GM21529 (cell line): Measurements from ENCODE around the gene TPM4.
"Not testable (repeated sequence)": the region's sequence is repeated elsewhere in the genome, so short reads cannot be mapped to it uniquely, and the experiment has no call there.

Source experiments
- ATAC-seq: cut with Tn5 transposase; IDR thresholded peaks from one replicate; pipeline ENCODE4 v1.9.1; 2021; ENCODE audit not compliant: unreplicated experiment

TPM4 gene

GRCh38 chr19:16070366-16070990 lies 5.8 kb upstream of the TPM4 start:
- ATAC-seq: no peak

DNA sequence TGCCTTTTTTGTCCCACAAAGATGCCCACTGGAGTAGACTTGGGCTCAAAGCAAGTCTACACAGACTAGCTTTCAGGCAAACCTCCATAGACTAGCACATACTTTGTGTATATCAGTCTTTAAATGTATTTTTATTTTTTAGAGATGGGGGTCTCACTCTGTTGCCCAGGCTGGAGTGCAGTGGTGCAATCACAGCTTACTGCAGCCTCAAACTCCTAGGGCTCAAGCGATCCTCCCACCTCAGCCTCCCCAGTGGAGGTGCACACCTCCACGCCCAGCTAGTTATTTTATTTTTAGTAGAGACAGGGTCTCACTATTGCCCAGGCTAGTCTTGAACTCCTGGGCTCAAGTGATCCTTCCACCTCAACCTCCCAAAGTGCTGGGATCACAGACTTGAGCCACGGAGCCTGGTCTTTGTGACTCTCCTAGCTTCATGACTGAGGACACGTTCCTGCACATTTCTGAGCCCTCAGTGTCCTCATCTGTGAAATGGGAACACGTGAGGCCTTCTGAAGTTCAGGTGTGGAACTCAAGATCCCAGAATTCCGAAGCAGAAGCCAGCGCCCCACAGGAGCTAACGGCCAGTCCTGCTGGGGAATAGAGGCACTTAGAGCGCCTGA lies 5.1 kb upstream of the TPM4 start:
- no peak for ATAC-seq

DNA sequence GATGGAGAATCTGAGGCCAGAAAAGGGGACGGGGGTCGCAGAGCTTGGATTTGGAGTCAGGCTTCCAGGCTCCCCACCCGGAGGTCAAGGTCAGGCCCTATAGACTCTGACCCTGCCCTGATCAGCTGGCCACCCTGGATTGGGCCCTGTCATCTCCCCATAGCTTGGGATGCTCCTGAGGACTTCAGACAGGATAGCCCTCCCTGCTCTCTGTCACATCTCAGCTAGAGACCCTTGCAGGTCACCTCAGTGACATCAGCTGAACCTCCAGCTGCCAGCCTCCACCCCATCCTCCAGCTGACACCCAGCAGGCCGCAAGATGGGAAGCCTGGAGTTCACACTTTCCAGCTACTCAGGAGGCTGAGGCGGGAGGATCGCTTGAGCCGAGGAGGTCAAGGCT lies 2.8 kb upstream of the TPM4 start:
- no peak for ATAC-seq

GRCh38 chr19:16073988-16074387 lies 2.3 kb upstream of the TPM4 start:
- ATAC-seq: no peak

- ATAC-seq: no peak
These were observed 1.6 kb upstream of the TPM4 start for GRCh38 chr19:16074488-16075365.

DNA sequence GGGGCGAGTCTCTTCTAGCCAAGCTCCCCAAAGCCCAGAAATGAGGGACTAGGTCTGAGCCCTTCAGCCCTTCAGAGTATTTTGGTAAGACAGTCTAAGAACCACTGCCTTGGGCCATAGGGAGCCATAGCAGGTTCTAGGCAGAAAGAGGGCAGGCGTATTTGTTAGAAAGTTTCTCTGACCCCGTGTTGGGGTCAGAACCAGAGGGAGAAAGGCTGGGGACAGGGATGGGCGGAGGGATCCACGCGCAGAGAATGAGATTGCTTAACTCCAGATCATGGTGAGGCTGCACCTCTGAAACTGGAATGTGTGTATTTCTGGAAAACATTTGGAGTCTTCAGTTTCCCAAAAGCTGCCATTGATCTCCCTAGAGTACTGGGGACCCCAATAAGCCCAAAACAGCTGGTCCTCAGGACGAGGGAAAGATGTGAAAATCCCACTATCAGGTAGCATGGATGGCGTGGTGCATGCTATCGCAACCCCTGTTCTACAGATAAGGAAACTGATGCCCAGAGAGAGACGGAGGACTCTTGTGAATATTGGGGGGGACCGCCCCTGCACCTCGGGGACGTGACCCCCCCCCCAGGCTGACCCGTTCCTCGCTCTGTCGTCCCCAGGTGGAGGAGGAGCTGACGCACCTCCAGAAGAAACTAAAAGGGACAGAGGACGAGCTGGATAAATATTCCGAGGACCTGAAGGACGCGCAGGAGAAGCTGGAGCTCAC lies 703 bp upstream of the TPM4 start:
- ATAC-seq: no peak

- ATAC-seq: no peak
These were observed 790 bp downstream of the TPM4 start for GRCh38 chr19:16076958-16077611.

- no peak for ATAC-seq
These were observed 1.9 kb downstream of the TPM4 start for GRCh38 chr19:16077984-16078758.

DNA sequence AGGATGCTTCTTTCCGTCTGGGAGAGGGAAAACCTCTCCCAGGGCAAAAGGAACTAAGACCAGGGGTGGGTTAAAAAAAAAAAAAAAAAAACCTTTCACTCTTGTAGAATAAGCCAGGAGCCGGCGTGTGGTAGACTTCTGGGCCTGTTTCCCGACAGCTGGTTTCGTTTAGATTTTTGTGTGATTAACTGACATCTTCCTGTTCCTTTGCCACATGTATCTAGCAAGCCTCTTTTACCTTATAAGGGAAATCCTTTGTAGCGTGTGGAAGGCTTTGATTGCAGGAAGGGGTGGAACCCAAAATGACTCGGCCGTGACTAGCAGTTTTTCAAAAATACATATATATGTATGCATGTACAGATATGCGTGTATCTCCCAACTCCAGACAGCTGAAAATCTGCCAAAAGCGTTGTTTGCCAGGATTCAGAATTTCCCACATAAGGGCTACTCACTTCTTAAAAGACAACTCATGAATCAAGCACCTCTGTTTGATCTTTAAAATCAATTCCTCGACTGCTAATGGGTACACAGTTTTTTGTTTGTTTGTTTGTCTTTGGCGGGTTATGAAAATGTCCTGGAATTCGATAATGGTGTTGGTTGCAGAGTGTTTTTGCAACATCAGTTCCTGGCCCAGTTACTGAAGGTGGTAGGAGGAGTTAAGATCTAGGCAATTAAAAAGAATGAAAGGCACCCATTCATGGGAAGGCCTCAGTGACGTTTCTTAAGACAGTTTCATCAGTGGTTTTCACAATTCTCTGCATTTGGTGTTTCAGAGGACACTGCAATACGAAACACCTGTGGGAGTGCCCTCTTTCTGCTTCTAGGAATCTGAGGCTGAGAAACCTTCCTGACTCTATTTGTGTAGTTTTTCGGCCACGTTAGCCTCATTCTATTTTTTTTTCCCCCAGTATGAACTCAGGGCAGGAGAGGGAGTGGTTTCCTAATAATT lies 2.7 kb downstream of the TPM4 start:
- no peak for ATAC-seq

DNA sequence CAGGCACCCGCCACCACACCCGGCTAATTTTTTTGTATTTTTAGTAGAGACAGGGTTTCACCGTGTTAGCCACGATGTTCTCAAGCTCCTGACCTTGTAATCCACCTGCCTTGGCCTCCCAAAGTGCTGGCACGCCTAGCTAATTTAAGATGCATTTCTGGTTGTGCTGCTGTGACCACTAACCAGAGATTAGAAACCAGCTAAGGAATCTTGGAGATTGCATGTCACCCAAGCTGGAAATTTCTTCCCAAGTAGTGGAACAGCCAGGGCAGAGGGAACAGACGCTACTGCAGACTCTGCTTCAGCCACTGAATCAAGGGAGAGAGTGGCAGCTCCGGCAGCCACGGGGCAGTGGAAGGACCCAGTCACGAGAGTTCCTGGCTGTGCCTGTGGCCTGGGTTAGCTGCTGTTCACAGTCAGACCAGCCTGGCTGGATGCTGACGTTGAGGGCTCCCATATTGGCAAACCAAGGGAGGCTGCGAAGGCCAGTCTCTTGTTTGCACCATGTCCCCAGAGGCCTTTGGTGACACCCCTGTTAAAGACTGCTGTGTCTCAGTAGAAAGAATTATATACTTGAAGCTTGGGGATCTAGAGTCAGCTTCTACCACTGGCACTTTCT lies 7.9 kb downstream of the TPM4 start:
- ATAC-seq: no peak

GRCh38 chr19:16085115-16085514 lies 8.8 kb downstream of the TPM4 start:
- ATAC-seq: no peak

GRCh38 chr19:16087404-16087803 lies 11.1 kb downstream of the TPM4 start:
- not testable (repeated sequence) for ATAC-seq

DNA sequence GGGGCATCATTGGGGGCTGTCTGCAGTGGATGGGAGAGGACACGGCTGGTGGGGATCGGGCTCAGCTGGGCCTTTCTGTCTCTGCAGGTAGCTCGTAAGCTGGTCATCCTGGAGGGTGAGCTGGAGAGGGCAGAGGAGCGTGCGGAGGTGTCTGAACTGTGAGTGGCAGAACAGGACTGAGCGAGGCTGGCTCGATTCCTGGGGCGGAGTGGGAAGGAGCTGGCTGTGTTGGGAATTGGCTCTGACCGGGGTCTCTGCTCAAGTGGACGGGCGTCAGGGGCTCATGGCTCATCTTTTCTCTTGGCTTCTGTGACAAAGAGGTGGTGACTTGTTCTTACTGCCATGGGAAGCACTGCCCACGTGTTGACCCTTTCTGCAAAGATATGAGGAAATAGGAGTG lies 11.6 kb downstream of the TPM4 start:
- no peak for ATAC-seq

- ATAC-seq: no peak
These were observed 12.2 kb downstream of the TPM4 start for GRCh38 chr19:16088351-16089009.

DNA sequence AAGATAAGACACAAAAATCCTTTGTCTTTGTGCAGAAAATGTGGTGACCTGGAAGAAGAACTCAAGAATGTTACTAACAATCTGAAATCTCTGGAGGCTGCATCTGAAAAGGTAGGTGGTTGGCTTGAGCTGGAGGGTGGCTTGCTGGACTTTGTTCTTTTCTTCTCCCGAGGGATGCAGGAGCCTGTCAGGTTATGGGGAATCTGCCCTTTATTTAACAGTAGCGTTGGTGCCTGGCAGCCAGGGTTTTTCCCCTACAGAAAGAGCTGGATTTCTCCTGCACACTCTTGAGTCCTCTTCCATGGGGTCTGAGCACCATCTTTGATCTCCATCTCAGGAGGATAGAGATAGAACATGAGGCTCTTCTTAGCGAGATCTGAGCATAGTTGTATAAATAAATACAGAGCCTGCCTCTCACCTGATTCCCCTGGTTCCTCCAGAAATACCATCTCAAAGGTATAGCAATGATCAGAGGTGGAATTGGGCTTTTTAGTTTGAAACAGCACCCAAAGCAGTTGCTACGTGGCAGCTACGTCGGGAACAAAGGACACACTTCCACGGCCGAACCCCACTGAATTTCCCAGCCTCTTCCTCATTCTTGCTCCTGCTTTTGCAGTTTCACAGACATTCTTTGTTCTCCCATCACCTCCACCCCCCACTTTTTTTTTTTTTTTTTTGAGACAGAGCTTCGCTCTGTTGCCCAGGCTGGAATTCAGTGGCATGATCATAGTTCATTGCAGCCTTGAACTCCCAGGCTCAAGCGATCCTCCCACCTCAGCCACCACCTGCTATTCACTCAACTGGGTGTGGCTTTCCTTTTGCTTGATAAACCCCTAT lies 12.9 kb downstream of the TPM4 start:
- ATAC-seq: no peak

- ATAC-seq: no peak
These were observed 15.5 kb downstream of the TPM4 start for GRCh38 chr19:16091546-16092475.
